Left lung (tissue), 10 donors: ENCODE data around the gene TMEM108. TPM values are rescaled to one million over a fixed set of nuclear protein-coding genes. Genes with fewer than 3 reads are reported as not detected.

Experiments used
- ATAC-seq: fragments of 200-7000 bp; cut with Tn5 transposase; one replicate; pipeline ENCODE4 v1.9.1; 2020; ENCODE audit warnings: moderate library complexity
- DNase-seq, 4 donors: peaks; one replicate each; pipeline ENCODE4 v3.0.0-alpha.2; 2013 to 2020
- H3K27ac ChIP-seq, 2 donors: fragments of 200-600 bp; sonication (generic) in 1 of 2; one replicate each; pipeline versions ENCODE4 v1.5.0 to v1.8.0; 2020 to 2021
- H3K27me3 ChIP-seq, 2 donors: fragments of 200-600 bp; sonication (generic) in 1 of 2; one replicate each; pipeline versions ENCODE4 v1.5.0 to v1.8.0; 2020 to 2021
- H3K36me3 ChIP-seq, 2 donors: fragments of 200-600 bp; sonication (generic) in 1 of 2; one replicate each; pipeline versions ENCODE4 v1.5.0 to v1.8.0; 2020 to 2021
- H3K4me1 ChIP-seq, 2 donors: fragments of 200-600 bp; one replicate each; pipeline ENCODE4 v1.8.0; 2021
- H3K4me3 ChIP-seq, 2 donors: fragments of 200-600 bp; sonication (generic) in 1 of 2; one replicate each; pipeline versions ENCODE4 v1.5.0 to v1.8.0; 2020 to 2021; ENCODE audit warnings: mild to moderate bottlenecking in 1 of 2
- H3K9me3 ChIP-seq, 2 donors: fragments of 200-600 bp; sonication (generic) in 1 of 2; one replicate each; pipeline versions ENCODE4 v1.5.0 to v1.8.0; 2020 to 2021
- intact Hi-C, 2 donors: fragments of 100-400 bp; cut with DNase I; formaldehyde crosslinking; loops; one replicate each; pipeline versions ENCODE4 v1.11.2 to v1.14.2; 2022
- polyA plus RNA-seq, 6 donors: library from polyadenylated mRNA; unstranded; fragments of 120-200 nt; gene quantifications; one replicate each; pipeline ENCODE4 v1.2.1, GENCODE V29; 2013; ENCODE audit not compliant: insufficient read length in 6 of 6
- total RNA-seq, 2 donors: library from RNA; stranded (reverse); fragmentation: NEBNext Ultra II Directional; extraction: Animal tissue kit (Norgen Biotek cat#: 25700); gene quantifications; one replicate each; pipeline ENCODE4 v1.2.1, GENCODE V29; 2021
- TF ChIP-seq, protein P1 (sequence below), 2 donors: fragments of 200-600 bp; sonication (generic) in 1 of 2; IDR thresholded peaks; one replicate each; pipeline versions ENCODE4 v1.5.0 to v1.8.0; 2021; ENCODE audit warnings: antibody characterized with exemption in 2 of 2
- donor health status: DM: no; HTN: yes; CAD: no.
- donor health status: DM: no; HTN: no; CAD: no.

The TMEM108 gene
- total and polyA plus RNA-seq, 8 donors = 18.5 to 58.8 (median 43.7) TPM

DNA sequence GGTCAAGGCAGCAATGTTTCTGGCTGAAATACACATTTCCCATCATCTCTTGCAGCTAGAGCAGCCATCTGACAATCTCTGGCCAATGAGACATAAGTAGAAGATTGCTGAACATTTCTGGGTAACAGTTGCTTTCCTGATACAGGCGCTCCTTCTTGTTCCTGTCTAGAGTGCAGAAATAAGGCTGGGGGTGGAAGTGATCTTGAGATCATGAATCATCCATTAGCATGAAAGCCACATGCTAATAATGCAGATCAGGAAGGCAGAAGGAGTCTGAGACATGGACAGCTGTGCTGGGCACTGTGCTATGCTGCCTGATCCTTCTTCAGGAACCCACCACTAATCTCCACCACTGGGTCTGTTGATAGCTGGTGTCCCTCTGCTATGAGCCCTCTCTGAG, 14.8 kb upstream of the TMEM108 start:
- Histone ChIP-seq H3K4me1 (no peaks in the 10 kb centered on the region), H3K9me3 (no peaks in the 10 kb centered on the region), H3K4me3 (no peak overlapping the region), H3K36me3 (no peaks in the 10 kb centered on the region), H3K27me3 (no peaks in the 10 kb centered on the region), H3K27ac (no peak overlapping the region)
- intact Hi-C loops = no loop called here
- ATAC-seq = peak; percentile 28
- no peak for DNase-seq
- TF ChIP-seq, protein P1, sequence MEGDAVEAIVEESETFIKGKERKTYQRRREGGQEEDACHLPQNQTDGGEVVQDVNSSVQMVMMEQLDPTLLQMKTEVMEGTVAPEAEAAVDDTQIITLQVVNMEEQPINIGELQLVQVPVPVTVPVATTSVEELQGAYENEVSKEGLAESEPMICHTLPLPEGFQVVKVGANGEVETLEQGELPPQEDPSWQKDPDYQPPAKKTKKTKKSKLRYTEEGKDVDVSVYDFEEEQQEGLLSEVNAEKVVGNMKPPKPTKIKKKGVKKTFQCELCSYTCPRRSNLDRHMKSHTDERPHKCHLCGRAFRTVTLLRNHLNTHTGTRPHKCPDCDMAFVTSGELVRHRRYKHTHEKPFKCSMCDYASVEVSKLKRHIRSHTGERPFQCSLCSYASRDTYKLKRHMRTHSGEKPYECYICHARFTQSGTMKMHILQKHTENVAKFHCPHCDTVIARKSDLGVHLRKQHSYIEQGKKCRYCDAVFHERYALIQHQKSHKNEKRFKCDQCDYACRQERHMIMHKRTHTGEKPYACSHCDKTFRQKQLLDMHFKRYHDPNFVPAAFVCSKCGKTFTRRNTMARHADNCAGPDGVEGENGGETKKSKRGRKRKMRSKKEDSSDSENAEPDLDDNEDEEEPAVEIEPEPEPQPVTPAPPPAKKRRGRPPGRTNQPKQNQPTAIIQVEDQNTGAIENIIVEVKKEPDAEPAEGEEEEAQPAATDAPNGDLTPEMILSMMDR (IDR thresholded peaks at IDR 0.05) = no peak

DNA sequence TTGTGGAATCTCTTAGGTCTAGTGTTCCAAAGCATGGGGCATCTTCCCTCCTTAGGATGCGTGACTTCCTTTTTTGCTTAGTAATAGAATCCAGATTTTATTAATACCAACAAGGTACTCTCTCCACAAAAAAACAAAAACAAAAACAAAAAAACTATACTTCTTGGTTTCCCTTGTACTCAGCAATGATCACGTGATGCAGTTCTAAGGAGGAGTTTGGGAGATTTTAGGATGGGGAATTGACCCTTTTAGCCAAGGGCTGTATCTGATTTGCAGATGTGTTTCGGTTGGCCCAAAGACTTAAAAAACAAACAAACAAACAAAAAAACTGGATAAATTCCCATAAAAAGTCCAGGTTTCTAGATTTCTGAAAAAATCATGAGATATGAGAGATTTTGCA, 12.6 kb upstream of the TMEM108 start:
- intact Hi-C loops = no loop called here

DNA sequence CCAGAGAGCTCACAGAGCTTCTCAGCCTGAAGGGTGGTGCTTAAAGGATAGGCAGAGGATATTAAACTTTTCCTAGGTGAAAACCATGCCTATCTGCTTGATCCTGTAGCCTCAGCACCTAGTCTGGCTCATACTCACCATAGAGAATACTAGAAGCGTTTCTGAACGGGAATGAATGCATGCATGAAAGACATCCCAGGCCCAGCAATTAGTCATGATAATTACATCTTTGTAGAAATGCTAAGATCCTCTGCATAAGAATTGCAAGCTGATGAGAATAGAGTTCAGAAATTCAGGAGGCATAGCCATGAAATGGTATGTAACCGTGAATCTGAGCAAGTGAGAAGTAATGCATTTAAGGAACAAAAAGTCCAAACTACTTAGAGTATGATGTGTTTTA, 5.9 kb upstream of the TMEM108 start:
- no peak for DNase-seq
- peaks cover 0 to 14% of the 10 kb centered on the region in 2 donors for H3K27me3 ChIP-seq
- no peaks in the 10 kb centered on the region for H3K4me1 ChIP-seq
- TF ChIP-seq, protein P1 (IDR thresholded peaks at IDR 0.05) = no peak
- no peak for ATAC-seq
- no peak overlapping the region for H3K27ac ChIP-seq
- no peak overlapping the region for H3K4me3 ChIP-seq
- no peaks in the 10 kb centered on the region for H3K9me3 ChIP-seq
- intact Hi-C loops = no loop called here
- no peaks in the 10 kb centered on the region for H3K36me3 ChIP-seq

More for the DNA sequence above, 12.6 kb upstream of the TMEM108 start:
- Histone ChIP-seq H3K4me3 (no peak overlapping the region), H3K27me3 (no peaks in the 10 kb centered on the region), H3K9me3 (no peaks in the 10 kb centered on the region), H3K27ac (no peak overlapping the region), H3K4me1 (no peaks in the 10 kb centered on the region), H3K36me3 (no peaks in the 10 kb centered on the region)
- ATAC-seq (no peak), DNase-seq (no peak)
- TF ChIP-seq, protein P1 (IDR thresholded peaks at IDR 0.05) = no peak

DNA sequence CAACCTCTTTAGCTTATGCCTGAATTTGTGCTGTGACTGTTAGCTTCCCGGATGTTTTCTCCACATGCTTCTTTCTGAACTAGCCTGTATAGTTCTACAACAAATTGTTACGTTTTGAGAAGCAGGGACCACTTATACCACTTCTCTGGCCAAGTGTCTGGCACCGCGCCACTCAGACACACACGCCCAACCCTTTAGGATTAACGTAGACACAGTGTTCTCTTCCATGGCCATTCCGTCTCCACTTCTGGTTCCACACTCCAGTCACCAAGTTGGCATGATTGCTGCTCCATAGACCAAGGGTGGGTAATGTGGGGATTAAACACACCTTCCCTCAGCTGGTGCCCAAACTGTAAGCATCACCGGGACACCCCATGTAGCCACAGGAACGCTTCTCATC, 755 bp upstream of the TMEM108 start:
- peak overlapping the region in 1 of 2 donors; percentile 39 for H3K27ac ChIP-seq
- H3K36me3 ChIP-seq = no peaks in the 10 kb centered on the region
- H3K4me1 ChIP-seq = peaks cover 0 to 22% of the 10 kb centered on the region in 2 donors
- intact Hi-C loops = loop anchor here in 1 of 2 donors (5.0 kb wide), 1 partner anchor 305 kb away; no protein-coding TSS in a partner anchor
- H3K4me3 ChIP-seq = peak overlapping the region; percentile 70 to 81
- TF ChIP-seq, protein P1 (IDR thresholded peaks at IDR 0.05) = no peak
- no peaks in the 10 kb centered on the region for H3K9me3 ChIP-seq
- ATAC-seq (peak; percentile 45), DNase-seq (peak in 3 of 4 donors; percentile 27 to 69 (median 46))
- peaks cover 0 to 46% of the 10 kb centered on the region in 2 donors for H3K27me3 ChIP-seq

DNA sequence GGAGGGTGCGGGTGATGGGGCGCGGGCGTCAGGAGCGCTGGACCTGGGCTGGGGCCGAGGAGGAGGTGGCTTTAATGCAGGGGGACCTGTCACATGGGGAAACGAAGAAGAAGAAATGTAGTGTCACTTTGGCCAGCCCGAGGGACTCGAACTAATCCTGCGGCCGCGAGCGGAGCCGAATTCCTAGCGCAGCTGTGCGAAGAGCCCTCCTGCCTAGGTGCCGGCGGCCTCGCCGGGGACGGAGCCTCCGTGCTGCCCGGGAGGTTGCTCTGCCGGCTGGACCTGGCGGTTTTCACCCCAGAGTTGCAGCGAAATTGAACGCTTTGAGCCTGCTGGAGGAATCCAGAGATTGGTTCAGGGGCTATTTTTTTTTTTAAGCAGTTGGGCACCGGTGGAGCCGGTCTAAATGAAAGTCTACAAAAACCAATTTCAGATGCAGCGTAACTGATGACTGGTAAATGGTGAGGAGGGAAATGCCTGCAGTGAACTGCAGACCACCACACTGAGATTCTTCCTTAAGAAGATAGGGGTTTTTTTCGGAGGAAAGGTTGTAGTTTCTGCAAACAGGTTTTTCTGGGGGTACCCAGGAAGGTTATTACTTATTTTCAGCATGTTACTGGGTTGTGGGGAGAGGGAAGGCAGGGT, 662 bp downstream of the TMEM108 start:
- no peaks in the 10 kb centered on the region for H3K9me3 ChIP-seq
- peak overlapping the region; percentile 70 to 81 for H3K4me3 ChIP-seq
- peaks cover 0 to 22% of the 10 kb centered on the region in 2 donors for H3K4me1 ChIP-seq
- H3K27me3 ChIP-seq = peaks cover 0 to 46% of the 10 kb centered on the region in 2 donors
- intact Hi-C loops = loop anchor here in 1 of 2 donors (5.0 kb wide), 1 partner anchor 307 kb away; no protein-coding TSS in a partner anchor
- H3K36me3 ChIP-seq = no peaks in the 10 kb centered on the region
- DNase-seq = peak in 3 of 4 donors; percentile 24 to 85 (median 37)
- TF ChIP-seq, protein P1 (IDR thresholded peaks at IDR 0.05) = no peak
- peak; percentile 48 for ATAC-seq
- H3K27ac ChIP-seq = peak overlapping the region in 1 of 2 donors; percentile 39
